GM10266 (cell line): ENCODE data around the gene ARHGAP10.
A peak's percentile ranks its signal among the peaks of the same experiment; 100 is the strongest.

ENCODE experiments used
- DNase-seq: peaks from one replicate; pipeline ENCODE4 v3.0.0; 2012; ENCODE audit errors: extremely low spot score
- CTCF ChIP-seq: IDR thresholded peaks from 2 replicates; pipeline ENCODE4 v1.5.1; 2012; ENCODE audit warnings: mild to moderate bottlenecking, low read depth; ENCODE audit not compliant: control insufficient read depth, insufficient read depth; ENCODE audit errors: missing control alignments

ARHGAP10 gene

GRCh38 chr4:147913137-147913536 lies 181.2 kb downstream of the ARHGAP10 start:
- DNase-seq = no peak
- no peak for TF ChIP-seq CTCF

GRCh38 chr4:147916351-147916750 lies 184.5 kb downstream of the ARHGAP10 start:
- no peak for DNase-seq
- TF ChIP-seq CTCF = no peak

- no peak for DNase-seq
- no peak for TF ChIP-seq CTCF
Observed at GRCh38 chr4:147923381-147923780, 191.5 kb downstream of the ARHGAP10 start.

DNA sequence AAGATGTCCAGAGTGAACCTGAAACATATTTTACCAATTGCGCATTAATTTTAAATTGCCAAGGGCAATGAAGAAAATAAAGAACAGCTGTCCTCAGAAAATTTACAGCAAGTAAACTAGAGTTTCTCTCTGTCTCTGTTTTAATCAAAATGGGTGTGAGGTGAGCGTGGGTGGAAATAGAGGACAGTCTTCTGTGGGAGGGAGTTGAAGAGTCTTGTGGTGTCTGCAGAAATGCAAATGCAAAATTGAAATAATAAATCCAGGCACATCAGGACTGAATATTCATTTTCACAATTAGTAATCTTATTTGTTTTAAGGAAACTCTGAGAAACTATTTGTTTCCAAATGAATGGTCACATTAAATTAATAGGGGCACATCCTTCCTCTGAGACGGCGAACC lies 192.0 kb downstream of the ARHGAP10 start:
- no peak for TF ChIP-seq CTCF
- no peak for DNase-seq

DNA sequence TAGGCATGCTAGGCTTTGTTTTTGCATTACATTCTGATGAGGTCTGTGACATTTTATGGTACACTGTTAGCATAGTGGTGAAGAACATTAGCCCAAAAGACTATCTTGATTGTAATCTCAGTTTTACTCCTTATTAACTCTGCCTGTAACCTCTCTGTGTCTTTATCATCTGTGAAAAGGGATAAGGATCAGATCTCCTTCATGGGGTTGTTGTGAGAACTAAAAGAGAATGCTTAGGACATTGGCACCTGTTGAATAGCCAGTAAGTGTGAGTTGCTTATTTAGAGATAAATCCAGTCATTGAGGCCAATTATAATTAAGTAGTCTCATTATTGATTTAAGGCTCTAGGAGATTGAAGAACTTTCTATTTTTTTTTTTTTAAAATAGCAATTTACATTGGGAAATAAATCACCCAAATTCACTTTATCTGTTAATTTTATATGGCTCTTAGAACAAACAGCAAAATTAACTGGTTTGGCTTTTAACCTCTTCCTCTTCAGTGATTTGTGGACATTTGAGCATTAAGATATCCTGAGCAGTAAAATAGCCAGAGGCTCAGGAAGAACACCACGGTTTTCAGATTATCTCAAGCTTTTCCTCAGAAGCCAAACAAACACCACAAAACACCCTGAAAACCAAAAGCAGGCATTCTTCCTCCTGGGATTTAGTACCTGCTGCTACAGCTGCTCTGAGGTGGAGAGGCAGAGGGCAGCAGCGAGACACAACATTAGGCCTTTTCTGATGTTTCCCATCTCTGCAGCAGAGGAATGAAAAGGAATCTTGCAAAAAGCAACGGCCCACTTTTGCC lies 192.9 kb downstream of the ARHGAP10 start:
- DNase-seq = no peak
- TF ChIP-seq CTCF = peak; percentile 34

DNA sequence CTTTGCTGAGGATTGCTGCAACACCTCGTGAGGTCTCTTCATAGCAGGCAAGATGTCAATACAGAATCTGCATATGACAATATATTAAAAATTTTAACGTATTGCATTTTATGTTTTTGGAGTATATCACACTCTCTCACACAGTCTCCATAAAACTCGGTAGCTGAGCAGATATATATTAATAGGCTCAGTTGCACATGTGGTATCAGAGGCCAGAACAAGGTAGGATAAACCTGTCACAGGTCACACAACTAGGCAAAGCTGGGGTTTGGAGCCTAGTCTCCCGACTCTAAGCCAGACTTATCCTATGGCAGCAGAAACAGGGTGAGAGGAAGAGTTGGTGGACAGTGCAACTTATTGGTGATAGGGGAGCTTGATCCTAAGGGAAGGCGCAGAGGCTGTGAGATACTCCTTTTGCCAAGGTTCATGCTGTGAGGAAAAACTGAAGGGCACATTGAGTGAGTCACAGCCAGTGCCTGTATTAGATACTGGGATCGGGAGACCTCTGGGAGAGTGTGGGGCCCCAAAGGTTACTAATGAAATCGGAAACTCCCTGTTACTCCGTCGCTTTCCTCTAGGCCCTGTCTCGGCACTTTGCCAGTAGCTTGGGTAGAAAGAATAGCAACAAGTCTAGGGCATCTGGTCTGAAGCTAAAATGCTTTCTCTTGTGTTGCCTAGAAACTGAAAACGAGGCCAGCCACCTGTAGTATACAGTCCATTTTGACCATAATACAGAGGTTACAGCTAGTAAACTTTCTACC lies 195.7 kb downstream of the ARHGAP10 start:
- DNase-seq = no peak
- TF ChIP-seq CTCF = no peak

DNA sequence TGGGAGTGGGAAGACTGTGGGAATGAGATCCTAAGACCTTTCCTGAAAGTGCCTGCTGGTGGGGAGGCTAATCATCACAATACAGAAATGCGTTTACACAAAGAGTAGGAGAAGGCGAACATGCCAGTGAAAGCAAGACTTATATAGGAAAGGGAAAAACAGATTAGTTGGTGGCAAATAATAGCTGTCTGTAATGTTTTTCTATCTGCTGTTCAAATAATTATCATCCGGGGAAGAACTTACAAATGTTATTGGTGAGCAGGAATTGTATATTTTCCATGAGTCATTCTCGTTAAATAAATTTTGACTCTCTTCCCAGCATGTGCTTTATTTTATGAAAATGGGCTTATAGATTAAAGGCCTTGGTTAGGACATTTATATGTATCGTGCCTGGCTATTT lies 196.5 kb downstream of the ARHGAP10 start:
- no peak for DNase-seq
- TF ChIP-seq CTCF = no peak
